NCI-H460 (cell line): ENCODE data around the gene AIMP2. TPM values are rescaled to one million over a fixed set of nuclear protein-coding genes. Genes with fewer than 3 reads are reported as not detected.

Experiments used
- small RNA-seq, 2 experiments: library from RNA; depleted of rRNA; stranded (forward); fragments of <200 nt; gene quantifications; one replicate each; pipeline ENCODE3, GENCODE V24; 2014
- total RNA-seq: library from RNA; depleted of rRNA; stranded (reverse); fragments of >200 nt; shearing (Covaris generic); gene quantifications from 2 replicates; pipeline ENCODE4 v1.2.3, GENCODE V29; 2014; rRNA removed

Gene AIMP2
- total RNA-seq, 1 experiment from 2014 or later = 110 TPM

Small RNAs within 50 kb of the gene (small RNA-seq; reads per million reads assigned to genes)
- gene RF00019 (0 reads per million in 2 experiments), gene RNU6-218P (0 reads per million in 2 experiments), gene SNORA80D (3.1 to 6.8 reads per million in 2 experiments)

Other genes starting within 250 kb of the AIMP2 start
- 26.0 and 30.6 TPM in 2 replicates for gene RNF216, start 227.6 kb upstream of the AIMP2 start, total RNA-seq
- gene OCM, start 128.5 kb upstream of the AIMP2 start, total RNA-seq = not detected in 2 replicates
- 80.0 and 87.6 TPM in 2 replicates for gene CCZ1, start 110.5 kb upstream of the AIMP2 start, total RNA-seq
- gene RSPH10B, start 38.6 kb upstream of the AIMP2 start, total RNA-seq = not detected in 2 replicates
- gene PMS2, start 223 bp upstream of the AIMP2 start, total RNA-seq = 20.4 and 24.8 TPM in 2 replicates
- 0.46 and 0.72 TPM in 2 replicates for gene ANKRD61, start 22.1 kb downstream of the AIMP2 start, total RNA-seq
- 108 and 115 TPM in 2 replicates for gene EIF2AK1, start 49.9 kb downstream of the AIMP2 start, total RNA-seq
- gene USP42, start 95.7 kb downstream of the AIMP2 start, total RNA-seq = 6.7 and 8.3 TPM in 2 replicates